Measurements from ENCODE around the gene TMEM8B. TPM values are rescaled to one million over a fixed set of nuclear protein-coding genes. Genes with fewer than 3 reads are reported as not detected.

The TMEM8B gene
- total RNA-seq, 1 donor from 2014 or later = 4.8 TPM

DNA sequence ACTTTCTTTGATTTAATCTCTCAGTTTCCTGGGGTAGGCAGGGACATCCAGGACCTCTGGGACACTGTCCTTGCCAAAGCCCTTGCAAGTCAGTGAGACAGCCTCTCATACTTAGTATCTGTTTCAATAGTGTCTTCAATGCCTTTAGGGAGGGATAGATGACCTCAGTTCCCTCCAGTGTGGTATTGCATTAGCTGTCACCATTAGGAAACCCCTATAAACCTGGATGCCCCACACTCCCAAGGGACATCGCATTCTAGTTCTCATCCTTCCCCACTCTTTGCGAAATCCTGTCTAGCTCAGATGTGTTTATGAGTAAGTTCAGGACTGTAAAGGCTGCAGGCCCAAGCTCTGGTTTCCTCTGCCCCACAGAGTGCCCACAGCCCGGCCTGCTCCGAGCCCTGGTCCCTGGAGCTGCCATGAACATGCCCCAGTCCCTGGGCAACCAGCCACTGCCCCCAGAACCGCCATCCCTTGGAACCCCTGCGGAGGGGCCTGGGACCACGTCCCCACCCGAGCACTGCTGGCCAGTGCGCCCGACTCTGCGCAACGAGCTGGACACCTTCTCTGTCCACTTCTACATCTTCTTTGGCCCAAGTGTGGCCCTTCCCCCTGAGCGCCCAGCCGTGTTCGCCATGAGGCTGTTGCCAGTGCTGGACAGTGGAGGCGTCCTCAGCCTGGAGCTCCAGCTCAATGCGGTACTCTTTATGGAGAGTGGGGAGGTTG is 13.2 kb downstream of the TMEM8B start:
- H3K9me3 ChIP-seq (ENCODE audit: low read depth) = no peaks in the 10 kb centered on the region
- no peak overlapping the region for H3K9ac ChIP-seq
- DNase-seq (ENCODE audit: low spot score) = no peak
- no peaks in the 10 kb centered on the region for H3F3A ChIP-seq (ENCODE audit: low read depth)
- H3K4me1 Mint-ChIP-seq = peaks cover 6% of the 10 kb centered on the region
- no peaks in the 10 kb centered on the region for H3K36me3 ChIP-seq
- H2AFZ ChIP-seq (replicated peaks) = no peak overlapping the region
- no peak overlapping the region for H3K4me2 ChIP-seq
- H4K20me1 ChIP-seq (ENCODE audit: low read depth) = peaks cover 12% of the 10 kb centered on the region
- TF ChIP-seq EZH2 (IDR thresholded peaks at IDR 0.05) (no peak), EZH2phosphoT487 (IDR thresholded peaks at IDR 0.05) (no peak), CTCF (IDR thresholded peaks at IDR 0.05) (no peak)
- peaks cover 27% of the 10 kb centered on the region for H3K27me3 ChIP-seq
- H3K9me3 Mint-ChIP-seq = no peaks in the 10 kb centered on the region
- no peaks in the 10 kb centered on the region for H3K79me2 ChIP-seq (ENCODE audit: low read depth)
- no peak overlapping the region for H3K4me3 Mint-ChIP-seq
- no peak overlapping the region for H3K27ac Mint-ChIP-seq
- H3K27me3 Mint-ChIP-seq (ENCODE audit: insufficient read depth, low read depth) = peaks cover 6% of the 10 kb centered on the region
- peaks cover 21% of the 10 kb centered on the region for H3K36me3 Mint-ChIP-seq
- H3K4me1 ChIP-seq = peaks cover 4% of the 10 kb centered on the region
- H3K4me3 ChIP-seq = no peak overlapping the region
- H3K27ac ChIP-seq = no peak overlapping the region

DNA sequence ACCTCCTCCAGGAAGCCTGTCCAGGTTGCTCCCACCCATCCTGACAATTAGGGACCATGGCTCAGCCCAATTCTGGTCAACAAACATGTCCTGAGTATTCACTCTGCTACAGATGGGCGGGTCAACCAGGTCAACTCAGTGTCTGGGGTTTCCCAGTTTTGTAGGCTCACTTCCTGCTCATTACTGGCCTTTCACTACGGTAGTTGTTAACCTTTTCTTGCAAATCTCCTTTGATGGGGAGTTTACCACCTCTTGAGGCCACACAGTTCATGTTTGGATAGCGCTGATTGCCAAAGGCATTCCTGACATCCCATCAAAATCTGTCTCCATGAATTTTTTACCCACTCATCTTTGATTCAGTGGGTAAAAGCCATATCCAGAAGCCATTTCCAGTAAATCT is 13.8 kb downstream of the TMEM8B start:
- H3K4me1 ChIP-seq = peaks cover 4% of the 10 kb centered on the region
- DNase-seq (ENCODE audit: low spot score) = no peak
- H3K79me2 ChIP-seq (ENCODE audit: low read depth) = no peaks in the 10 kb centered on the region
- no peaks in the 10 kb centered on the region for H3K9me3 ChIP-seq (ENCODE audit: low read depth)
- H3K36me3 ChIP-seq = no peaks in the 10 kb centered on the region
- H3K27me3 ChIP-seq = peaks cover 32% of the 10 kb centered on the region
- H3K4me3 ChIP-seq = no peak overlapping the region
- TF ChIP-seq EZH2 (IDR thresholded peaks at IDR 0.05) = no peak
- TF ChIP-seq CTCF (IDR thresholded peaks at IDR 0.05) = no peak
- TF ChIP-seq EZH2phosphoT487 (IDR thresholded peaks at IDR 0.05) = no peak
- peaks cover 8% of the 10 kb centered on the region for H3K27me3 Mint-ChIP-seq (ENCODE audit: insufficient read depth, low read depth)
- peaks cover 6% of the 10 kb centered on the region for H3K4me1 Mint-ChIP-seq
- peaks cover 12% of the 10 kb centered on the region for H4K20me1 ChIP-seq (ENCODE audit: low read depth)
- H3K9ac ChIP-seq = no peak overlapping the region
- H3K27ac ChIP-seq = no peak overlapping the region
- no peaks in the 10 kb centered on the region for H3F3A ChIP-seq (ENCODE audit: low read depth)
- H3K27ac Mint-ChIP-seq = no peak overlapping the region
- H2AFZ ChIP-seq (replicated peaks) = no peak overlapping the region
- H3K9me3 Mint-ChIP-seq = no peaks in the 10 kb centered on the region
- peaks cover 27% of the 10 kb centered on the region for H3K36me3 Mint-ChIP-seq
- no peak overlapping the region for H3K4me3 Mint-ChIP-seq
- H3K4me2 ChIP-seq = no peak overlapping the region

DNA sequence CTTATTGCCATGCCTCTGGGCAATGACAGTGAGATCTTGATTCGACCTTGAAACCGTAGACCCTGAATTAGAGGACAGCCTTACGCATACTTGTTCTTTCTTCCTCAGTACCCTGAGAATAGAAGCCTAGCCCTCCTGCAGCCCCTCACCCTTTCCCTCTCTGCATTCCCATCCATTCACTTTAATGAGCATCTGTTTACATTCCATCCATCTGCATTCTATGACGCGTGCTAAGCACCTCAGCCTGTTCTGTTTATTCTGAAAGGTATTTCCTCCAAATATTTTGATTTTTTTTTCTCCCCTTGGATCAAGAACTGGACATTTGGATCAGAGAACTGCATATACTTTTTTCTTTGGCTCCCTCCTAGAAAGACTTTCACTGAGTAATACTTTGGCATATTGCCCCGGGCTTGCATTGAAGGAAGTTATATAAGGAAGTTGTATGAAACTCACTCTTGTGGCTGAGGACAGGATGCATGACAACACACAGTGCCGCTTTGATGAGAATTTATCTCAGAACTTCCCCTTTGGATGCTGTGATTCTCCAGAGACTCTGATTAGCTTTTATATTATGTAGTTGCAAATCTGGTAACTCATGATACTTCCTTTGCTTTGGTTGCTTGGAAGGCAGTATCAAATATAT is 15.7 kb downstream of the TMEM8B start:
- Histone ChIP-seq H4K20me1 (ENCODE audit: low read depth) (peaks cover 13% of the 10 kb centered on the region), H3K36me3 (no peaks in the 10 kb centered on the region), H3K4me3 (no peak overlapping the region), H3K4me1 (peaks cover 4% of the 10 kb centered on the region), H3K27me3 (peaks cover 32% of the 10 kb centered on the region), H3K9ac (no peak overlapping the region), H3K79me2 (ENCODE audit: low read depth) (no peaks in the 10 kb centered on the region), H3K27ac (no peak overlapping the region), H3K4me2 (no peak overlapping the region), H3F3A (ENCODE audit: low read depth) (no peaks in the 10 kb centered on the region), H3K9me3 (ENCODE audit: low read depth) (no peaks in the 10 kb centered on the region), H2AFZ (replicated peaks) (no peak overlapping the region)
- Mint-ChIP-seq H3K4me1 (peaks cover 6% of the 10 kb centered on the region), H3K36me3 (peaks cover 31% of the 10 kb centered on the region), H3K27ac (no peak overlapping the region), H3K27me3 (ENCODE audit: insufficient read depth, low read depth) (peaks cover 8% of the 10 kb centered on the region), H3K9me3 (no peaks in the 10 kb centered on the region), H3K4me3 (no peak overlapping the region)
- no peak for DNase-seq (ENCODE audit: low spot score)
- TF ChIP-seq EZH2 (IDR thresholded peaks at IDR 0.05) (no peak), EZH2phosphoT487 (IDR thresholded peaks at IDR 0.05) (no peak), CTCF (IDR thresholded peaks at IDR 0.05) (no peak)
